ENCODE results near the gene PHACTR3. TPM values are rescaled to one million over a fixed set of nuclear protein-coding genes. Genes with fewer than 3 reads are reported as not detected.

PHACTR3 gene
- total RNA-seq, 3 donors from 2014 or later, result 0.41 to 3.4 (median 1.1) TPM

GRCh38 chr20:59625214-59625922, 21.0 kb downstream of the PHACTR3 start:
- no peak for TF ChIP-seq CTCF (IDR thresholded peaks at IDR 0.05)
- no peaks in the 10 kb centered on the region for H3K9me3 ChIP-seq
- DNase-seq (no peak), ATAC-seq (no peak)
- H3K4me3 ChIP-seq, result no peak overlapping the region
- intact Hi-C loops (cut with DNase I, micrococcal nuclease), result no loop called here
- H3K4me1 ChIP-seq (ENCODE audit: low read depth), result no peaks in the 10 kb centered on the region
- H3K36me3 ChIP-seq (ENCODE audit: low read depth), result no peaks in the 10 kb centered on the region

- no peaks in the 10 kb centered on the region for H3K9me3 ChIP-seq
- TF ChIP-seq CTCF (IDR thresholded peaks at IDR 0.05), result no peak
- no peaks in the 10 kb centered on the region for H3K36me3 ChIP-seq (ENCODE audit: low read depth)
- ATAC-seq (no peak), DNase-seq (no peak)
- no peaks in the 10 kb centered on the region for H3K4me1 ChIP-seq (ENCODE audit: low read depth)
- intact Hi-C loops (cut with DNase I, micrococcal nuclease), result no loop called here
- no peak overlapping the region for H3K4me3 ChIP-seq
These were observed 23.0 kb downstream of the PHACTR3 start for GRCh38 chr20:59627298-59627697.

GRCh38 chr20:59628171-59628570, 23.8 kb downstream of the PHACTR3 start:
- H3K4me1 ChIP-seq (ENCODE audit: low read depth), result no peaks in the 10 kb centered on the region
- no peak for DNase-seq
- intact Hi-C loops (cut with DNase I, micrococcal nuclease), result no loop called here
- no peak for TF ChIP-seq CTCF (IDR thresholded peaks at IDR 0.05)
- H3K9me3 ChIP-seq, result no peaks in the 10 kb centered on the region
- no peaks in the 10 kb centered on the region for H3K36me3 ChIP-seq (ENCODE audit: low read depth)
- H3K4me3 ChIP-seq, result no peak overlapping the region
- no peak for ATAC-seq

DNA sequence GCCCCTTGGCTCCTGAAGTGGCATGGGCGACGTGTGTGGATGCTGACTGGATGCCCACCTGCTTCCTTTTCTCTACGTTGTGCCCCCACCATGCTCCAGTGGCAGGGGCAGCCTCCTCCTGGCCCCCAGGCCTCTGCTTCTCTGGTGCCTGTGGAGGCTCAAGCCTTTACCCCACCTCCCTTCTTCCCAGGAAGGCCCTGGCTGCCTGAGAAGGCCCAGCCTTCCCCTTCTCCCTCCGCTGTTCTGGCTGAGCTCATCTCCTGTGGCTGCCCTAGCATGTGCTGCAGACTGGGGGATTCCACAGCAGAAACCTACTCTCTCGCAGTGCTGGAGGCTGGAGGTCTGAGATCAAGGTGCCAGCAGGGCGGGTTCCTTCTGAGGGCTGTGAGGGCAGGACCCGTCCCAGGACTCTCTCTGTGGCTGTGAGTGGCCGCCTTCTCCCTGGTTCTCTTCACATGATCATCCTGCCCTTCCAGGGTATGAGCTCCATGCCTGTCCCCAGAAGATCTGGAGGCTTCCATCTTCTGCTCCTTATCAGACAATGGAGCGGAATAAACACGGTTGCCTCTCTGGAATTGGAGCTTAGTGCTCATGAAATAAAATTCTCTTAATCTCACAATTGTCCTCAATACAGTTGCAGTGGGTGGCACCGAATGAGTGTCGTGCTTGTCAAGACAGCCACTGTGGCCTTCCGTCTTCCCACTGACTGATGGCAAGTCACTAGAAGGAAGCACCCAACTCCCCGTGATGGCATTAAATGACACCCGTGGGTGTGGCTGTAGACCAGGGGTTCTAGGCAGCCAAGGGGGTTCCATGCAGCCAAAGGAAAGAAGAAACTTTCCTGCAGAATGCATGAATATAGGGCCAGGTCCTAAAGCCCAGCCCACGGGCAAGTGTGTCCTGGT, 25.1 kb downstream of the PHACTR3 start:
- H3K4me3 ChIP-seq, result no peak overlapping the region
- no peak for DNase-seq
- no peaks in the 10 kb centered on the region for H3K9me3 ChIP-seq
- no peaks in the 10 kb centered on the region for H3K4me1 ChIP-seq (ENCODE audit: low read depth)
- intact Hi-C loops (cut with DNase I, micrococcal nuclease), result no loop called here
- TF ChIP-seq CTCF (IDR thresholded peaks at IDR 0.05), result no peak
- no peak for ATAC-seq
- no peaks in the 10 kb centered on the region for H3K36me3 ChIP-seq (ENCODE audit: low read depth)

DNA sequence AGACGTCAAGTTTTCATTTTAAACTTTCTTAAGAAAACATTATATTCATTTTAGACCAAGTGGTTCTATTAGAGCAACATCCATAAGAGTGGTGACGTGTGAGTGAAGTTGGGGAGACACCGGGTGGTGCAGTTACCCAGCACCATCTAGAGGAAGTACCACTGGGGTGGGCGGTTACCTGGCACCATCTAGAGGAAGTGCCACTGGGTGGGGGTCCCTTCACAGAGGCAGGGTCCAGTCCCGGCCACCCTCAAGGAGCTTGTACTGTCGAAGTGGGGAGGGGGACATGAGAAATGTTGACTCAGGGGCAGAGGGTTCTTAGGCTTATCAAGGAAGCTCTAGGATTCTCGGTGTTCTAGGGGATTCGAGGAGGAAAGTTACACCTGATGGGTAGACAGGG, 26.2 kb downstream of the PHACTR3 start:
- H3K36me3 ChIP-seq (ENCODE audit: low read depth), result no peaks in the 10 kb centered on the region
- ATAC-seq, result no peak
- no peak for DNase-seq
- intact Hi-C loops (cut with DNase I, micrococcal nuclease), result no loop called here
- H3K4me3 ChIP-seq, result no peak overlapping the region
- no peaks in the 10 kb centered on the region for H3K4me1 ChIP-seq (ENCODE audit: low read depth)
- H3K9me3 ChIP-seq, result no peaks in the 10 kb centered on the region
- TF ChIP-seq CTCF (IDR thresholded peaks at IDR 0.05), result no peak
